HG03095 (cell line): ENCODE data around the gene KCNA10.

Experiments used
- ATAC-seq: cut with Tn5 transposase; IDR thresholded peaks from one replicate; pipeline ENCODE4 v1.9.1; 2021; ENCODE audit warnings: moderate library complexity; ENCODE audit not compliant: unreplicated experiment

KCNA10 gene

DNA sequence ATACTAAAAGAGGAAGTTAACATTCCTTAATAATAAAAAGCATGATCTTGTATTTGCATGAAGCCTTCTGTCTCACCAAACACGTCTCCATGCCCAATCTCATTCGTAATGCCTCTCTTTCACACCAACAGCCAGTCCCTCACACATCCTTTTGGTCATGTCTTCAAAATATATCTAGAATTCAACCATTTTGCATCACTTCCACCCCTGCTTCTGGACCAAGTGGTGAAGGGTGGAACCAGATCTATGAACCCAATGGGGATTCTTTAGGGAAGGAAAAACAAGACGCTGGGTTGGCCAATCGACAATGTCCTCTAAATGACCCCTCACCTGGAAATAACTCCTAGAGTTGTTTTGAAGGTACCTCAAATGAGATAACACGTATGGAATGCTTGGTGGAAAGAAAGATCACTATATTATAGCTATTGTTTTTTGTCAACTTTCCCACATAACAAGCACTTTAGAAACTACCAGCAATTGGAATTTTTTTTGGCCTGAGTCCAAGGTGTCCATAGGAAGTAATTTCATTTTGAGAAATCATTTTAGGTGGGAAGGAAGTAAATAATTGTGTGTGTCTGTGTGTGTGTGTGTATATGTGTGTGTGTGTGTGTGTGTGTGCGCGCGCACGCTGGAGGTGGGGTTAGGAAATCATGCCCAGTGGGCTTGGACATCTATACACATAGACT is at the start of gene KCNA10:
Gene KCNA10 (minus strand): TSS at position 51 of the 686 bp plus-strand sequence. CDS start 388 bp downstream, outside the sequence.
- ATAC-seq = no peak

DNA sequence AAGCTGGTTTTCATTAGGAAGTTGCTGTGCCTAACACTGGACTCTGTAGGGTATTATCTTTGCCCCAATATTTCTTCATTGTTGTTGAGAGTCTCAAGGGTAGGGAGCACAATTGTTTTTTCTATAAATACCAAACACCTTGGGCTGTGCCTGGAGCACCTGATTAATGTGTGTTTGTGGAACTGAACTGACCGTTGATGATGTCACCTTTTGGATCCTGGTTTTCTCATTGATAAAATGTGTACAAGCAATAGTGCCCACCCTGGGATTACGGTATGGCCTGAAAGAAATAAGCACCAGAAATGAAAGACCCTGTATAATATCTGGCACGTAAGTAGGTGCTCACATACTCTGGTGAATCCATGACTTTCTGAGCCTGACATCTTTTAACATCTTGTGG is 47.9 kb upstream of the KCNA10 start:
- no peak for ATAC-seq

DNA sequence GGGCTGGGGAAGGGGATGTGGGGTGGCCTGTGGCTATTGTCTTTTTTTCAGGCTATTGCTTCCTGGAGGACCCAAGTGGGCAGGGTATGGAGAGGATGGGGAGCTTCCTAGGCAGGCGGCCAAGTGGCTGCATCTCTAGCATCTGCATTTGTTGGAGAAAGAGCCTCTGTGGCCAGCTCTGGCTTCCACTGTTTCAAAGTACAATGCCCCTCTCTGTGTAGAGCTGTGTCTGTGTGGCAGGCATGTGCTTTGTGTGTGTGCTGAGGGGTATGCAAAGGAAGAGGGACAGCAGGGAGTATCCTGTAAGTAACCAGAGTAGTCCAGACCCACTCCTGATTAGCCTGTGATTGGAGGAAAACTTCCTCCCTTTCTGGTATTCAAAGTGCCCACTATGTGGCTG is 46.6 kb upstream of the KCNA10 start:
- ATAC-seq = no peak

DNA sequence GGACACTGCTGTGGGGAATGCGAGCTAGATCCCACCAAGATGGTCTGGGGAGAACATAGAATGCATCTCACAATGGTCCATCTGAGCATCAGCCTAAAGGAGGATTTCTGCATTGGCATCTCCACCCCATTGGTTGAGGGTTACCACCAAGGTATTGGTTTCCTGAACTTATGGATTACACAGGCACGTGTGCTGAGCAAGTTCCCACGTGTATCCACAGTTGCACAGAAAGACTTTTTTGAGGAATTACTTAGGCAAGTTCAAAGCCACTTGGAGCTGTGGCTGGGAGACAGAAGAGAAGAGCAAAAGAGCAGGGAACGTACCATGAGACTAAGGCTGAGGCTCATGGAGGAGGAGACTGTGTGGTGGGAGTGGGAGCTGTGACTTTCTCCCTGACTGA is 44.1 kb upstream of the KCNA10 start:
- no peak for ATAC-seq

DNA sequence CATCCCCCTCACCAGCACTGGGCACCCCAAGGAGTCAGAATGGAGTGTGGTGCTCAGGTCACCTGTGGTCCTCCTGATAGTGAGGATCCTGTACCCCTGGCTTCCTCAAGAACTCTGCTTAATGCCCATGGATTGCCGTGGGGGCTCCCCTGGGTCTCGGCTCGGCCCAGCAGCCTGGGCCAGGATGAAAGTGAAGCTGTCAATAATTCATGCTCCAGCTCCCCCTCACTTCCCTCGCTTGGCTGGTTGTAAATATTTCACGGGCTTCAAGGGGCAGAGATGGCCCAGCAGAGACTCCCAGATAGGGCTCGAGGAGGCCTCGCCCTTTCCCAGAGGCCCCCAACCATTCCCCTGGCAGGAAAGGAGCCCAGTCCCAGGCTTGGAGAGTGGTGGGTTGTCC is 42.6 kb upstream of the KCNA10 start:
- no peak for ATAC-seq

DNA sequence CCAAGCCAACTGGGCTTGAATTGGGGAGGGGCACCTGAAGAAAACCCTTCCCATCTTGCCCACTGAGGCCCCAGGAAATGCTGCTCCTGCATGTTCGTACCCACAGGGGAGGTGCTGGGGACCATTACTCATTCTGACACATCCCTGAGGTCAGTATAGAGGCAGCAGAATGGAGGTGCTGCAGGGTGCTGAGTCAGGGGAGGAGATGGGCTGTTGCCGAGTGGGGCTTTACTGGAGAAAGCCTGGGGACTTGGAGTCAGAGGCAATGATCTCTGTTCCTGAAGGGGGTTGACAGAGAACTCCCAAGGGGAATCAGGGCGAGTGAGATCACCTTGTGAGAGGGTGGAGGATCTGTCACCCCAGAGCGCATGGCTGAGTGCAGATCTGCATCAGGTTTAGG is 40.2 kb upstream of the KCNA10 start:
- ATAC-seq = no peak

DNA sequence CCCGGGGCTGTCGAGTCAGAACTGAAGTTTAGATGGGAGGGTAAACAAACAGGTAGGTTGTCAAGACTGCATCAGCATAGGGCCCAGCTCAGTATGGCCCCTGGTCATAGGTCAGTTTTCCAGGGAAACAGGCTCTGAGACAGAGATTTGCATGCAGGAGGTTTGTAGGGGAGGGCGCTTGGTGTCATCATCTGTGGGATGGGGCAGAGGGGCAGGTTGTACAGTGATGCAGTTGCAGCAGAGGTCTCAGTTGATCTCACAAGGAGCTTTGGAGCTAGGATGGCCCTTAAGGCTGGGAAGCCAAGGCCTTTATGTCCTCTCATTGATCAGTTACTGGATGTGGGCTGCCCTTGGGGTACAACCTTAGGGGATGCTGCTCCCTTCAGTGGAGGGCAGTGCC is 38.5 kb upstream of the KCNA10 start:
- no peak for ATAC-seq

DNA sequence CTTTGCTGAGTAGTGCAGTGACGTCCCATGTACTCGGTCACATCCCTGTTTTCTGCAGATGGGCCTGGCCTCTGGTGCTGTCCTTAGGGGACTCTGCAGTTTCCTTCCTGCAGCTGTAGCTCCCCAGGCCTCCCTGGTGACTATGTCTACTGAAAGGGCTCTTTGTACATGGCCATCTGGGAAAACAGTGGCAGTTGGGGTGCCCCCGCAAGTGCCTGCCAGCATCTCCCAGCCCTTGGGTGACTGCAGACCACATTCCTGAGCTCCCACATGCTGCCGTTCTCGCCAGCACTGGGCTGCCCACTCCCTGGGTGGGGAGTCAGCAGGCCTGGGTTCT is 37.5 kb upstream of the KCNA10 start:
- ATAC-seq = no peak

DNA sequence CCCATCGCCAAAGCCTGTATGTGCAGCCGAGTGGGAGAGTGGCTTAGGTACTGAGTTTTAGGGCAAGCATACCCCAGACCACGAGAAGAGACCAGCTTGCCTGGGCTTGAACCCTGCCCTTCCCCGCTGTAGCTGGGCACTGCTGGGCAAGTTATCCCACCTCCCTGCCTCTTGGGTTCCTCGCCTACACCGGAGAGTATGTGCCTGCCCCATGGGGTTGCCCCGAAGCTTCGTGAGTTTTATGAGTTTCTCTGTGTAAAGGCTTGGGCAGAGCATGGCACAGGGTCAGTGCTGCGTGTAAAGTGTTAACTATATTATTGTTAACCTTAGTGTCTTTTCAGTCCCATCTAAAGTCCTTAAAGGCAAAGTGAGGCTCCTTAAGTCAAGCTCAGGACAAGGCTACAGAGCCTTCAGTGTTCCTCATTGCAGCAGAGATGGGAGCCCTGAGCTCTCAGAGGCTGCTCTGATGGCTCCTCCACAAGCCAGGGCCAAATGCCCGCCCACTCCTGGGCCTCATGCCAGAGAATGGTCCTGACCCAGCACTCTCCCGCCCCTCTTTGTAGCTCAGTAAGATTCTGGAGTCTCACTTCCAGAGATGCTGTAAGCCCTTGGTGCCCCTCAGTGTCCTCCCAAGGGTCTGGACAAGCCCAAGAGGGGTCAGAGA is 37.0 kb upstream of the KCNA10 start:
- ATAC-seq = no peak

DNA sequence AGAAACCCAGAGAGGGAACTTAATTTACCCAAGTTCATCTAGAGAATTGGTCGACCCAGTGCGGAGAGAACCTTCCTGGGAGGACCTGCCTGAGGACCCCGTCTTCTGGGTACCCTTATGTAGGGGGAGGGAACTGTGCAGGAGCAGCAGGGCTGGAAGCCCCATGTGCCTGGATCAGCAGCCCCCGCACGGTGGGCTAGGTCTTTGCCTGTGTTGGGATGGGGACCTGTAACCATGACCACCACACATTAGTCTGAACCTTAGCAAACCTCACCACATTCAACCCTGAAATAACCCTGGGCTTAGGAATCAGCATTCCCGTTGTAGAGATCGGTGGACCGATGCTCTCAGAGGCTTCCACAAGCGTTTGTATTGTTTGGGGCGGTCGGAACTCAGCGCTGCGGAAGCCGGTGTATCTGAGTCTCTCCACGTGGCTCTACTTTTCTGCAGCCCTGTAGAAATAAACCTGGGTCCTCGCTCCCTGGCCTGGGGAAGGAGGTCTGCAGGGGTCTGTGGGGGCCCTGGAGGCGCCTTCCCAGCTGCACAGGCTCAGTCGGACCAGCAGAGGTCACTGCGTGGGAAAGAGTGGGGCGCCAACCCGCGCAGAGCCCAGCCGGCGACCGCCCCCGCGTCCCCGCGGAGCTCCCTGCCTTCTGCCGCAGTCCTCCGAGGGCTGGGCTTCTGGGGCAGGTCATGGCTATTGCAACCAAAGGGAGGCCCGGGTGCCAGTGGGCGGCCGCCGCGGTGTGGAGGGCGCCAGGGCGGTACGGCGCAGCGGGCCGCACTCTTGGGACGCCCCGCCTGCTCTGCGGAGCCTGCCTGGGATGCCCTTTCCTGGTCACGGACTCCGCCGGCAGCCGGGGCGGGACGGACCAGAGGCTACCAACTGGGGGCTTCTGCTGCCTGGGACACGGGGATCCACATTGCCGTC is 36.2 kb upstream of the KCNA10 start:
- no peak for ATAC-seq

DNA sequence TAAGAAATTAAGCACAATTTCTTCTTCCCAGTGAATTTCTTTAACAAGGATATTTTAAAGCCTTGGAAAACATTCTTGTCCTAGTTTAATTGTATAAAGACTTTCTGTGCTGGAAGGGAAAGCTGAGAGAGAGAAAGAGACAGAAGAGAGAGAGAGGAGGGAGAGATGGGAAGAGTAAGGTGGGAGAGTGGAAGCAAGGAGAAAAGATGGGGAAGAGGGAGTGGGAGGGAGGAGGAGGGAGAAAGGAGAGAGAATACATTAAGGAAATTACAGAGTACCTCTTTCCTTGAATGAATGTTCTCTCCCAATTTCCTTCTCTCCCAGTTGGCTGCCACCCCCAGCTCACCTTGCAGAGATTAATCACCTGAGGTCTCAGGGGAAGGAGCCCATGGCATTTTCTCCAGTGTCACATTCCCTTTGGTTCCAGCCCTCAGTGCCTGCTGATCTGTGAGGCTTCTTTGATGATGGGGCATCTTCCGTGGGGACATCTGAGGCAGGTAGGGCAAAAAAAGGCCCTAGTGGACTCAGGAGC is 32.4 kb upstream of the KCNA10 start:
- no peak for ATAC-seq

DNA sequence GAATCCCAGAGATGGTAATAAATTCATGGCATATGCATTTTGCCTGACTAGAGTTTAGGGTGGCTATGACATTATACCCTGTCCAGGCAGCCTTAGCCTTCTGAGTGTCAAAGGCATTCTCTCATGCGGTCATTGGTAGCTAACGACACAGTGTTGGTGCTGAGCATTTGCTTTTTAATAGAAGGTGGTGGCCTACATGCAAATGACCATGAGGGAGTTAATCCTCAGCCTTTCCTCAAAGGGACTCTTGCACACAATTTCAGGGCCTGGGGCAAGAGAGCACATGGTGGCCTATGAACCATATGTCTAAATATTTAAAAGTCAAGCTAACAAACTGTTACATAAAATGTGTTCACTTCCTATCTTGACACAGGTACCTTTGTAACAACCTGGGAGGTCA is 30.9 kb upstream of the KCNA10 start:
- no peak for ATAC-seq

DNA sequence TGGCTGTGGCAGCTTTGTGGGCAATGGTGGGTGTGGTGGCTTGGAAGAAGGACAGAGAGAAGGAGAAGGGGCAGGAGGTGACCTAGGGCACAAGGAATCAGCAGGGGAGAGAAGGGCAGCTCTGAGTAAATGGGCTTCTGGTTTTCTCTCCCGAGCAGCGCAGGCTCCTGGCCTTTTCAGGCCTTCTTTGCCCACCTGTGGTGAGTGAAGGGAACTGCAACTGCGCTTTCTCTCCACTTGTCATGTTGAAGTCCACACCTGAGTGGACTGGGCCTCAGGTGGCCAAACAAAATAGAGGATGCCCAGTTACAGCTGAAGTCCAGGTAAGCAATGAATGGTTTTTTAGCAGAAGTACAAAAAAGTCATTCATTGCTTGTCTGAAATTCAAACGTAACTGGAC is 29.4 kb upstream of the KCNA10 start:
- ATAC-seq = no peak

DNA sequence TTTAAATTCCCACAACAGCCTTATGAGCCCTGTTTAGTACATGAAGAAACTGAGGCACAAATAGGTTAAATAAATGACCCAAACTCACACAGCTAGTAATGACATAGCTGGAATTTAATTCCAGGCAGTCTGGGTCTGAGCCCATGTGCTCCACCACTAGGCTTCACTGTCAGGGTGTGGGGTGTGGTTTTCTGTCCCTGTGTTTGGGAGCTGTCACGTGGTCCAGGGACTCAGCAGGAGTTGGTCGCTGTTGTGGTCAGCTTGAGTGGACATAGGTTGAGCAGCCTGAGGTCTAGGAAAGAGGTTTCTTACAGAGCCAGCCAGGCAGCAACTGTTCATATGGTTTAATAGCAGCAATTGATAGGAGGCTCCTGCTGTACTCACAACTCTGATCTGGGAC is 28.0 kb upstream of the KCNA10 start:
- ATAC-seq = no peak

DNA sequence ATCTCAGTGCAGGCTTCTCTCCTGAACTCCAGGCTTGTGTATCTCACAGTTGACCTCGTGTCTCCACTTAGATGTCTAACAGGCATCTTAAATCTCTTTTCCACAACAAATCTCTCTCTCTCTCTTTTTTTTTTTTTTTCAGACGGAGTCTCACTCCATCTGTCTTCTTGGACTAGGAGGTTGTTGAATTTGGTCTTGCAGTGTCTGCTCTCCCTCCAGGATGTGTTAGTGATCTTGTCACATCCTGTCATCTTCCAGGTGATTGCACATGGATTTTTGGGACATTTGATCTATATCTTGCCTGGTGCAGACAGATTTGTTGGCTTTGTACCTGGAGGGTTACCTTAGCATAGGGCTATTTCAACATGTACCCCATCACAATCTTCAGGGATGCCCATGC is 26.5 kb upstream of the KCNA10 start:
- ATAC-seq = no peak

DNA sequence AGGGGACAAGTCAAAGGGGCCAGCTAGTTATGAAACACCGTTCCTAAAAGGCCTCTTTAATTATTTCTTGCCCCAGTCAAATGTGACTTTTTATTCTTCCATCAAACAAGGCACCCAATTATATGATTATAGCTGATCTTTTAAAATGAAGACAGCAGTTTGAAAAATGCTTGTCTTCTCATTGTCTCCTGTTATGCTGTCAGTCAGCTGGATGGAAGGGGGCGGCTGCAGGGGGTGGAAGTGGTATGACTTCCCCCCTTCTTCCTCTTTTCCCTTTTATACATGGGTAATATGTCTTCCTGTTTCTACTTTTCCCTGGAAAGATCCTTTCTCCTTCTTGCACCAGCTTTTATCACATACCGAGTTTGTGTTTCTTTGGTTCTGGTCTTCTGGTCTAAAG is 25.8 kb upstream of the KCNA10 start:
- ATAC-seq = no peak

DNA sequence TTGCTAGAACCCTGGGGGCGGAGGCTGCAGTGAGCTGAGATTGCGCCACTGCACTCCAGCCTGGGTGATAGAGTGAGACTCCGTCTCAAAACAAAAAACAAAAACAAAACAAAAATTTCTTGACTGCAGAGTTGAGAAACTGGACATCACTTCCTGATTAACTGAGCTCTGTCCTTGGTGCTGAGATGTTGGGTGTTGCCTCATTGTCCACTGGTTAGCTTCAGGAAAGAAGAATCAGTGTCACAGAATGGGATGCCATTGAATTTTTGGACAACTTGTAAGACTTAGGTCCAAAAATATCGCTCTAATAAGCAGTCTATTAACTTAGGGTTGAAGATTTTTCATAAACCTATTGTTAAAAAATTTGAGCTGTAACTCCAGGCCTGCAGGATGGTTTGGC is 23.8 kb upstream of the KCNA10 start:
- no peak for ATAC-seq

DNA sequence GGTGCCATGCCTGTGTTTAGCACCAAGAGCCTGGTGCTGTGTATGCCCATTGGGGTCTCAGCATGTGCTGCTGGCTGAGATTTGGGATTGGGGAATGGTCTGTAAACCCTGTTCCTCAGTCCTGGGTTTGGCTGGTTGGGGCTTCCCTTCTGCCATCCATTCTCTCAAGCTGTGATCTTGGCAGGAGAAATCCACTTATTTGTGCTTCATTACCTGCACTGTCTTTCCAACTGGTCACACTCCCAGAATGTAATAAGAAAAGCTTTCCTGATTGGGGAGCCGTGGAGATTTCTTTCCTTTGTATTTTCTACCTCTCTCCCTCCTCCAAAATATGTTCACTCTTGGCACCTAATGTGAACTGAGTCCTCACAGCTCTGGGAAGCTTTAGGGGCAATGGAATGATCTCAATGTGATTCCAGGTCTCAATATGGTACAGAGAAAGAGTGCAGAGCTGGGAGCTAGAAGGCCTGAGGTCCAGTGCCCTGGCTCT is 23.0 kb upstream of the KCNA10 start:
- ATAC-seq = no peak

DNA sequence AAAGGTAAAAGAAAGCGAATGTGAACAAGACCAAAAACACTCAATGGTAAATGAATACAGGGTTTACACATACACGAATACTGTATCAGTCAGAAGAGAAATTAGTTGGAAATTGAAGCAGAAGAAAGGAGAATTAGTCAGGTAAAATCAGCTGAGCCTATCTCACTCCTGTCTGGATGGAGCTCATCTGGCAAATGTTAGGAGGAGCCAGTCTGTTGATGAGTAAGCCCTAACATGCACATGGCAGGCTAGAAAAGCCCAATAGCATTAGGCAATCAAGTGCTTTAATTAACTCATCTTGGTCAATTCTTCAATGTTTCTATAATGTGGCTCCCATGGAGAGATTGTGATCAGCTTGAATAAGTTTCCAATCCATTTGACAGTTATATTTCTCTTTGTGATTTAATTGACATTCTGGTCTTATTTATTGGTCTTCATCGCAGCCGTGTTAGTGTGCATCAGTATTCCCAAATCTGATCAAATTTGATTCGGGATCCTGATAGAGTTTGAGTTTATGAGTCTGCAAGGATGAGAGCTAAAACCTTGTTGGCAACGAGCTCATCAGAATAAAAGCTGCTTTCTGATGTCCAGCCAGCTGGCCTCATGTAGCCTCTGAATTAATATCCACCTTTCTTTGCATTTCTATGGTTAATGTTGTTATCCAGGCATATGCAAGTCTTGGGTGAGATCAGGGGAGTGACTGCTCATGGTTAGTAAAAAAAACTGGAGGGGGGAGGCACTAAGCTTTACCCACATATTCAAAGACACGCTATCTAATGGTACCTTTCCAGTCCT is 22.1 kb upstream of the KCNA10 start:
- no peak for ATAC-seq

DNA sequence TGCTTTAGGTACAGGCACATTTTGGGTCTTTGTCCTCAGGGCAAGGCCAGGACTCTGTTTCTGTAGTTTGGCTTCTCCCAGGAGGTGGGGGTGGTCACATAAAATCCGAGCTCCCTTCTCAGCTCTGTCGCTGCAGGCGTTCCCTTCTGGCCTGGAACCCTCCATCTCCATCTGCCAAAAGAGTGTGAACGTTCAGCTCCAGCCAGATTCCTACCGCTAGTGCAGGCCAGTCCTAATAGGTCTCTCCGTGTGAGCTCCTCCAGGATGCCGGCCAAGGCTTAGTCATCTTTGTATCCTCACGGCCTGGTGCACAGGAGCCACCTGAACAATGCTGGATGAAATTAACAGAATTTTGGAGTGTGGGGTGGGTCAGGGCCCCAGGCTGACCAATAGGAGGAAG is 19.9 kb upstream of the KCNA10 start:
- no peak for ATAC-seq

DNA sequence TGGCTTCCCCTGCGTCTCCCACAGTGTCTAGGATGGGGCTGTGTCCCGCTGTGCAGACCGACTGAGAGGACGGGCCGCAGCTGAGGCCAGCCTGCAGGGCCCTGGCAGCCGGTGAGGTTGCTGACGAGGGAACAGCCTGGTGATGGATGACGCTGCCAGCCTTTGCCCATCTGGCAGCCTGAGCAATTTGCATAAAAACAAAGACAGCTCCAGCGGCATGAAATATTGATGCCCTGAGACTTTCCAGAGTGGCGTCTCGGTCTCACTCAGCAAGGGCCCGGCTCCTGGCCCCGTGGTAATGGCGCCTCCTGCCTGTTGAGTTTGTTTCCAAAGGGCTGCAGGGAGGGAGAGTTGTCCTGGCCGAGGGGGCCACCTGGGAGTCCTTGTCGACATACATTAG is 19.1 kb upstream of the KCNA10 start:
- no peak for ATAC-seq
